ENCODE results near the gene ARHGAP45.

- TF ChIP-seq CTCF (IDR thresholded peaks at IDR 0.05) (no peak), POLR2A (IDR thresholded peaks at IDR 0.05; ENCODE audit: low read depth) (no peak), POLR2AphosphoS5 (IDR thresholded peaks at IDR 0.05) (no peak)
Observed at GRCh38 chr19:1135454-1135853, 68.5 kb downstream of the ARHGAP45 start.
